Measurements from ENCODE around the gene NEURL4.

- TF ChIP-seq PBX3 (IDR thresholded peaks at IDR 0.05) (peak; percentile 3; the same call in 1 of the 2 replicates), CTCF (IDR thresholded peaks at IDR 0.05) (no peak), POLR2A (IDR thresholded peaks at IDR 0.05; ENCODE audit: low read length) (peak; percentile 27), POLR2AphosphoS2 (conservative IDR thresholded peaks at IDR 0.05; ENCODE audit: low read length) (no peak), CHD2 (IDR thresholded peaks at IDR 0.05; ENCODE audit: low read length, partially characterized antibody) (no peak), BHLHE40 (IDR thresholded peaks at IDR 0.05; ENCODE audit: low read depth, low read length) (no peak), SMC3 (IDR thresholded peaks at IDR 0.05) (no peak)
These were observed 18.7 kb upstream of the NEURL4 start for GRCh38 chr17:7347630-7348477.
